Panc1 (cell line): ENCODE measurements around the gene IFT80.

Experiments
- CTCF ChIP-seq: fragments of 450-650 bp; IDR thresholded peaks from 2 replicates; pipeline ENCODE4 v1.5.1; 2017; ENCODE audit warnings: mild to moderate bottlenecking
- POLR2AphosphoS5 ChIP-seq: IDR thresholded peaks from 2 replicates; pipeline ENCODE4 v1.6.1; 2012; ENCODE audit warnings: mild to moderate bottlenecking, low read depth, low read length, moderate library complexity

GRCh38 chr3:160217675-160218074 lies 181.3 kb downstream of the IFT80 start:
- TF ChIP-seq CTCF (no peak), POLR2AphosphoS5 (no peak)
